Gastrocnemius medialis (tissue), 4 donors: ENCODE data around the gene NPAS3. TPM values are rescaled to one million over a fixed set of nuclear protein-coding genes. Genes with fewer than 3 reads are reported as not detected.

Source experiments
- ATAC-seq, 2 donors: fragments of 150-250 bp; one replicate each; pipeline ENCODE4 v1.9.1; 2016
- DNase-seq, 2 donors: peaks; one replicate each; pipeline ENCODE4 v3.0.0-alpha.2; 2019
- H3K27ac ChIP-seq, 4 donors: fragments of 200-600 bp; sonication (generic); 1 replicate in 1 of 4; 2 replicates in 3 of 4; pipeline ENCODE4 v1.5.1; 2016 to 2018; ENCODE audit warnings: mild to moderate bottlenecking in 2 of 4, moderate library complexity in 1 of 4
- H3K27me3 ChIP-seq, 3 donors: fragments of 200-600 bp; sonication (generic) in 2 of 3; 1 replicate in 1 of 3; 2 replicates in 2 of 3; pipeline versions ENCODE4 v1.5.1 to v1.6.0; 2016 to 2019; ENCODE audit warnings: mild to moderate bottlenecking in 1 of 3, moderate library complexity in 1 of 3
- H3K36me3 ChIP-seq, 2 donors: fragments of 200-600 bp; sonication (generic) in 1 of 2; one replicate each; pipeline ENCODE4 v1.5.1; 2017 to 2018
- H3K4me1 ChIP-seq, 2 donors: fragments of 200-600 bp; sonication (generic) in 1 of 2; one replicate each; pipeline ENCODE4 v1.5.1; 2016 to 2017; ENCODE audit warnings: mild to moderate bottlenecking in 2 of 2
- H3K4me3 ChIP-seq, 4 donors: fragments of 200-600 bp; sonication (generic) in 3 of 4; 1 replicate in 1 of 4; 2 replicates in 3 of 4; pipeline ENCODE4 v1.5.1; 2016 to 2019; ENCODE audit warnings: mild to moderate bottlenecking in 2 of 4
- H3K9me3 ChIP-seq, 3 donors: fragments of 200-600 bp; sonication (generic) in 2 of 3; 1 replicate in 1 of 3; 2 replicates in 2 of 3; pipeline ENCODE4 v1.5.1; 2016 to 2019
- POLR2A ChIP-seq, 2 donors: fragments of 450-650 bp; IDR thresholded peaks; one replicate each; pipeline ENCODE4 v1.6.1; 2017; ENCODE audit warnings: antibody characterized with exemption in 2 of 2, mild to moderate bottlenecking in 2 of 2, moderate library complexity in 2 of 2
- in situ Hi-C, 4 donors: fragments of 200-750 bp; cut with MboI; loops; one replicate each; pipeline versions ENCODE4 v1.15.0 to v1.8.0; 2017; ENCODE audit warnings: low sequenced_read_pairs in 4 of 4
- intact Hi-C: fragments of 100-400 bp; cut with DNase I; formaldehyde crosslinking; loops from one replicate; pipeline ENCODE4 v1.15.1; 2023; ENCODE audit warnings: low total_unique reads
- total RNA-seq, 4 donors: library from RNA; depleted of rRNA; stranded (reverse); fragments of >200 nt; gene quantifications; one replicate each; pipeline versions ENCODE4 v1.1.0 to v1.2.3, GENCODE V29; 2016
- TF ChIP-seq, protein P1 (sequence below), 5 experiments: fragments of 450-650 bp in 3 of 5; fragments of 200-600 bp in 2 of 5; sonication (generic) in 2 of 5; IDR thresholded peaks in 4 of 5; conservative IDR thresholded peaks in 1 of 5; 1 replicate in 4 of 5; 2 replicates in 1 of 5; pipeline ENCODE4 v1.5.1; 2016 to 2019; ENCODE audit warnings: antibody characterized with exemption in 5 of 5, mild to moderate bottlenecking in 3 of 5, moderate library complexity in 3 of 5

Gene NPAS3
- total RNA-seq, 4 donors from 2014 or later: 0.82 to 1.00 TPM; not detected in 2

GRCh38 chr14:33598582-33598981 lies 659.9 kb downstream of the NPAS3 start:
- intact Hi-C loops (no loop called here), in situ Hi-C loops (no loop called here)
- DNase-seq (no peak), ATAC-seq (no peak)
- no peaks in the 10 kb centered on the region for H3K27me3 ChIP-seq
- TF ChIP-seq POLR2A (IDR thresholded peaks at IDR 0.05): no peak
- TF ChIP-seq, protein P1, sequence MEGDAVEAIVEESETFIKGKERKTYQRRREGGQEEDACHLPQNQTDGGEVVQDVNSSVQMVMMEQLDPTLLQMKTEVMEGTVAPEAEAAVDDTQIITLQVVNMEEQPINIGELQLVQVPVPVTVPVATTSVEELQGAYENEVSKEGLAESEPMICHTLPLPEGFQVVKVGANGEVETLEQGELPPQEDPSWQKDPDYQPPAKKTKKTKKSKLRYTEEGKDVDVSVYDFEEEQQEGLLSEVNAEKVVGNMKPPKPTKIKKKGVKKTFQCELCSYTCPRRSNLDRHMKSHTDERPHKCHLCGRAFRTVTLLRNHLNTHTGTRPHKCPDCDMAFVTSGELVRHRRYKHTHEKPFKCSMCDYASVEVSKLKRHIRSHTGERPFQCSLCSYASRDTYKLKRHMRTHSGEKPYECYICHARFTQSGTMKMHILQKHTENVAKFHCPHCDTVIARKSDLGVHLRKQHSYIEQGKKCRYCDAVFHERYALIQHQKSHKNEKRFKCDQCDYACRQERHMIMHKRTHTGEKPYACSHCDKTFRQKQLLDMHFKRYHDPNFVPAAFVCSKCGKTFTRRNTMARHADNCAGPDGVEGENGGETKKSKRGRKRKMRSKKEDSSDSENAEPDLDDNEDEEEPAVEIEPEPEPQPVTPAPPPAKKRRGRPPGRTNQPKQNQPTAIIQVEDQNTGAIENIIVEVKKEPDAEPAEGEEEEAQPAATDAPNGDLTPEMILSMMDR (IDR thresholded peaks at IDR 0.05 in 4 of 5, conservative IDR thresholded peaks at IDR 0.05 in 1 of 5): no peak
- H3K27ac ChIP-seq: no peak overlapping the region
- no peaks in the 10 kb centered on the region for H3K36me3 ChIP-seq
- no peaks in the 10 kb centered on the region for H3K4me1 ChIP-seq
- H3K9me3 ChIP-seq: no peaks in the 10 kb centered on the region
- no peak overlapping the region for H3K4me3 ChIP-seq

DNA sequence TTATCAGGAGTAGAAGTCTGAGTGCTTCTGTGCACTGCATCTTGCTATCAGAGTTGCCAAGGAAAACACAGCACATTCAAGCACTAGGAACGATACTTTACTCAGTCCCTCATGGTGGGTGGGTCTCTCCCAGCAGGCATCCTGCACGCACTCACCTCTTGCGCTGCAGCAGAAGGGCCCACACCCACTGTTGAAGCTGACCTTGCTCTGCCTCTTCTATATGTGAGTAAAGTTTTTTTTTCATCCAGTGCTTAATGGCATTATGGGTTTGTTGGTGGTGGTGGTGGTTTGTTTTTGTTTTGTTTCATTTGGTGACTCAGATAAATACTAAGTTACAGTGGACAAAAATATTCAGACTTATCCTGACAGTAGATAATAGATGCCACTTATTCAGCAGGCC lies 663.7 kb downstream of the NPAS3 start:
- Histone ChIP-seq H3K4me3 (no peak overlapping the region), H3K36me3 (no peaks in the 10 kb centered on the region), H3K9me3 (no peaks in the 10 kb centered on the region), H3K4me1 (no peaks in the 10 kb centered on the region), H3K27me3 (no peaks in the 10 kb centered on the region), H3K27ac (no peak overlapping the region)
- intact Hi-C loops (no loop called here), in situ Hi-C loops (no loop called here)
- ATAC-seq (no peak), DNase-seq (no peak)
- TF ChIP-seq POLR2A (IDR thresholded peaks at IDR 0.05): no peak
- TF ChIP-seq, protein P1 (IDR thresholded peaks at IDR 0.05 in 4 of 5, conservative IDR thresholded peaks at IDR 0.05 in 1 of 5): no peak

- DNase-seq (no peak), ATAC-seq (no peak)
- no peak overlapping the region for H3K27ac ChIP-seq
- TF ChIP-seq, protein P1 (IDR thresholded peaks at IDR 0.05 in 4 of 5, conservative IDR thresholded peaks at IDR 0.05 in 1 of 5): no peak
- TF ChIP-seq POLR2A (IDR thresholded peaks at IDR 0.05): no peak
- H3K4me3 ChIP-seq: no peak overlapping the region
- in situ Hi-C loops: no loop called here
- no peaks in the 10 kb centered on the region for H3K36me3 ChIP-seq
- no peaks in the 10 kb centered on the region for H3K9me3 ChIP-seq
- no peaks in the 10 kb centered on the region for H3K27me3 ChIP-seq
- no peaks in the 10 kb centered on the region for H3K4me1 ChIP-seq
- intact Hi-C loops: no loop called here
Measured at GRCh38 chr14:33606591-33606990, 667.9 kb downstream of the NPAS3 start.

GRCh38 chr14:33609582-33609981 lies 670.9 kb downstream of the NPAS3 start:
- intact Hi-C loops (no loop called here), in situ Hi-C loops (no loop called here)
- TF ChIP-seq, protein P1 (IDR thresholded peaks at IDR 0.05 in 4 of 5, conservative IDR thresholded peaks at IDR 0.05 in 1 of 5): no peak
- TF ChIP-seq POLR2A (IDR thresholded peaks at IDR 0.05): no peak
- no peaks in the 10 kb centered on the region for H3K36me3 ChIP-seq
- no peaks in the 10 kb centered on the region for H3K9me3 ChIP-seq
- H3K27ac ChIP-seq: no peak overlapping the region
- no peak overlapping the region for H3K4me3 ChIP-seq
- no peak for DNase-seq
- H3K4me1 ChIP-seq: no peaks in the 10 kb centered on the region
- H3K27me3 ChIP-seq: no peaks in the 10 kb centered on the region
- ATAC-seq: no peak

GRCh38 chr14:33610121-33610520 lies 671.4 kb downstream of the NPAS3 start:
- intact Hi-C loops: no loop called here
- DNase-seq: no peak
- in situ Hi-C loops: no loop called here
- ATAC-seq: no peak
- no peaks in the 10 kb centered on the region for H3K27me3 ChIP-seq
- H3K4me1 ChIP-seq: no peaks in the 10 kb centered on the region
- H3K27ac ChIP-seq: no peak overlapping the region
- TF ChIP-seq, protein P1 (IDR thresholded peaks at IDR 0.05 in 4 of 5, conservative IDR thresholded peaks at IDR 0.05 in 1 of 5): no peak
- no peak for TF ChIP-seq POLR2A (IDR thresholded peaks at IDR 0.05)
- H3K4me3 ChIP-seq: no peak overlapping the region
- H3K9me3 ChIP-seq: no peaks in the 10 kb centered on the region
- H3K36me3 ChIP-seq: no peaks in the 10 kb centered on the region
